Tibial artery (tissue), 4 donors: ENCODE measurements around the gene MTERF4.
A peak's percentile ranks its signal among the peaks of the same experiment; 100 is the strongest.

Source experiments
- DNase-seq, 2 donors: peaks; one replicate each; pipeline ENCODE4 v3.0.0-alpha.2; 2019
- H3K27ac ChIP-seq, 2 donors: fragments of 200-600 bp; sonication (generic) in 1 of 2; 1 replicate in 1 of 2; 2 replicates in 1 of 2; pipeline ENCODE4 v1.5.1; 2018 to 2019; ENCODE audit warnings: mild to moderate bottlenecking in 1 of 2
- H3K27me3 ChIP-seq, 2 donors: fragments of 200-600 bp; sonication (generic) in 1 of 2; one replicate each; pipeline versions ENCODE4 v1.5.1 to v1.6.0; 2016 to 2019
- H3K36me3 ChIP-seq, 3 donors: fragments of 200-600 bp; sonication (generic) in 2 of 3; one replicate each; pipeline ENCODE4 v1.5.1; 2016 to 2019; ENCODE audit warnings: mild to moderate bottlenecking in 2 of 3
- H3K4me1 ChIP-seq, 4 donors: fragments of 200-600 bp; sonication (generic) in 2 of 4; 1 replicate in 3 of 4; 2 replicates in 1 of 4; pipeline ENCODE4 v1.5.1; 2016 to 2019
- H3K4me3 ChIP-seq, 2 donors: fragments of 200-600 bp; sonication (generic) in 1 of 2; 1 replicate in 1 of 2; 2 replicates in 1 of 2; pipeline ENCODE4 v1.5.1; 2018 to 2019; ENCODE audit warnings: mild to moderate bottlenecking in 2 of 2
- H3K9me3 ChIP-seq, 3 donors: fragments of 200-600 bp; sonication (generic) in 1 of 3; one replicate each; pipeline ENCODE4 v1.5.1; 2016 to 2019
- intact Hi-C: fragments of 100-400 bp; cut with DNase I; formaldehyde crosslinking; loops from one replicate; pipeline ENCODE4 v1.15.0; 2023; ENCODE audit warnings: low total_unique reads
- TF ChIP-seq, protein P1 (sequence below), 2 experiments: fragments of 200-600 bp in 1 of 2; fragments of 450-650 bp in 1 of 2; IDR thresholded peaks; one replicate each; pipeline ENCODE4 v1.5.1; 2017 to 2019; ENCODE audit warnings: antibody characterized with exemption in 2 of 2, mild to moderate bottlenecking in 1 of 2, moderate library complexity in 1 of 2

Gene MTERF4

DNA sequence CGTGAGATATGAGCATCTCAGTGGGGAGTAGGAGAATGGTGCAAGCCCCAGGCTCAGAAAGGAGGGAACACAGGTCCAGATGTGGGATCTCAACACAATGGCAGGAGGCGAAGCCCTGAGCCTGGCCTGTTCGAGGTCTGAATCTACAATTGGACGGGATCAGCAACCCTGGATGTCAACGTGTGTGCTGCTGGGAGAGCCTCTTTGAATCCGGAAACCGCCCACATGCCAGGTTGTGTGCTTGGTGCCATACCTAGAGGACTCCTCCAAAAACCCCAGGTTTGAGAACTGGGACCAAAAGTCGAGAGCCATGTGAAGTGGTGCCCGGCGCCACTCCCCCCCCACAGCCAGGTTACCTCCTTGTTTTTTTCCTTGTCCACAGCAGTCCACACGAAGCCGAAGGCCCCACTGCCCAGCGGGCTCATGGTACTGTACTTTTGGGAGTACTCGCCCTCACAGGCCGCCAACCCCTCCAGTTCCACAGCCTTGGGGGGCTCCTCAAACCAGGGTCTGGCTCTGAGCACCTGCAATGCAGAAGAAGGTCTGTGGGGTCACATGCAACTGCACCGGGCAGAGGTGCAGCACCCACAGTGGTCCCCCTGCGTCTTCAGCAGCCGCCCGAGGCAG, 20.4 kb upstream of the MTERF4 start:
- H3K36me3 ChIP-seq: peaks cover 0 to 6% (median 0%) of the 10 kb centered on the region in 3 donors
- H3K27me3 ChIP-seq: no peaks in the 10 kb centered on the region
- no peaks in the 10 kb centered on the region for H3K4me1 ChIP-seq
- TF ChIP-seq, protein P1, sequence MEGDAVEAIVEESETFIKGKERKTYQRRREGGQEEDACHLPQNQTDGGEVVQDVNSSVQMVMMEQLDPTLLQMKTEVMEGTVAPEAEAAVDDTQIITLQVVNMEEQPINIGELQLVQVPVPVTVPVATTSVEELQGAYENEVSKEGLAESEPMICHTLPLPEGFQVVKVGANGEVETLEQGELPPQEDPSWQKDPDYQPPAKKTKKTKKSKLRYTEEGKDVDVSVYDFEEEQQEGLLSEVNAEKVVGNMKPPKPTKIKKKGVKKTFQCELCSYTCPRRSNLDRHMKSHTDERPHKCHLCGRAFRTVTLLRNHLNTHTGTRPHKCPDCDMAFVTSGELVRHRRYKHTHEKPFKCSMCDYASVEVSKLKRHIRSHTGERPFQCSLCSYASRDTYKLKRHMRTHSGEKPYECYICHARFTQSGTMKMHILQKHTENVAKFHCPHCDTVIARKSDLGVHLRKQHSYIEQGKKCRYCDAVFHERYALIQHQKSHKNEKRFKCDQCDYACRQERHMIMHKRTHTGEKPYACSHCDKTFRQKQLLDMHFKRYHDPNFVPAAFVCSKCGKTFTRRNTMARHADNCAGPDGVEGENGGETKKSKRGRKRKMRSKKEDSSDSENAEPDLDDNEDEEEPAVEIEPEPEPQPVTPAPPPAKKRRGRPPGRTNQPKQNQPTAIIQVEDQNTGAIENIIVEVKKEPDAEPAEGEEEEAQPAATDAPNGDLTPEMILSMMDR (IDR thresholded peaks at IDR 0.05): no peak
- no peak overlapping the region for H3K4me3 ChIP-seq
- H3K9me3 ChIP-seq: no peaks in the 10 kb centered on the region
- intact Hi-C loops: no loop called here
- H3K27ac ChIP-seq: no peak overlapping the region
- peak in 1 of 2 donors; percentile 50 for DNase-seq

DNA sequence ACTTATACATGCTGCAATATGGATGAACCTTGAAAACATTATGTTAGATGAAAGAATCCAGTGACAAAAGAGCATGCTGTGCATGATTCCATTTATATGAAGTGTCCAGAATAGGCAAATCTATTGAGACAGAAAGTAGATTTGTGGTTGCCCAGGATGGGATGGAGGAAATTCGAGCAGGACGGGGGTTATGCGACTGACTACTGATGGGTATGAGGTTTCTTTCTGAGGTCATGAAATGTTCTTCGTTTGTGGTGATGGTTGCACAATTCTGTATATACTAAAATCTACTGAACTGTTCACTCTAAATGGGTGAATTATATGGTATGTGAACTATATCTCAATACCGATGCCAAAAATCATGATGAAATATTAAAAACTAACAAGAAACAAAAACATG, 18.9 kb upstream of the MTERF4 start:
- Histone ChIP-seq H3K4me1 (no peaks in the 10 kb centered on the region), H3K27me3 (no peaks in the 10 kb centered on the region), H3K27ac (no peak overlapping the region), H3K36me3 (peaks cover 0 to 3% (median 0%) of the 10 kb centered on the region in 3 donors), H3K9me3 (no peaks in the 10 kb centered on the region), H3K4me3 (no peak overlapping the region)
- TF ChIP-seq, protein P1 (IDR thresholded peaks at IDR 0.05): no peak
- DNase-seq: no peak
- intact Hi-C loops: no loop called here

GRCh38 chr2:241120440-241120839, 18.4 kb upstream of the MTERF4 start:
- no peaks in the 10 kb centered on the region for H3K4me1 ChIP-seq
- intact Hi-C loops: no loop called here
- no peak overlapping the region for H3K4me3 ChIP-seq
- H3K36me3 ChIP-seq: peaks cover 0 to 3% (median 0%) of the 10 kb centered on the region in 3 donors
- H3K27ac ChIP-seq: no peak overlapping the region
- TF ChIP-seq, protein P1 (IDR thresholded peaks at IDR 0.05): no peak
- H3K9me3 ChIP-seq: no peaks in the 10 kb centered on the region
- DNase-seq: no peak
- no peaks in the 10 kb centered on the region for H3K27me3 ChIP-seq

GRCh38 chr2:241118737-241119505, 16.8 kb upstream of the MTERF4 start:
- Histone ChIP-seq H3K27ac (no peak overlapping the region), H3K27me3 (no peaks in the 10 kb centered on the region), H3K36me3 (peaks cover 0 to 3% (median 0%) of the 10 kb centered on the region in 3 donors), H3K4me1 (no peaks in the 10 kb centered on the region), H3K4me3 (no peak overlapping the region), H3K9me3 (no peaks in the 10 kb centered on the region)
- intact Hi-C loops: no loop called here
- TF ChIP-seq, protein P1 (IDR thresholded peaks at IDR 0.05): no peak
- DNase-seq: peak in 1 of 2 donors; percentile 55

- H3K27me3 ChIP-seq: no peaks in the 10 kb centered on the region
- peak in 1 of 2 donors; percentile 59 for DNase-seq
Observed at GRCh38 chr2:241116606-241117560, 14.8 kb upstream of the MTERF4 start.

More at GRCh38 chr2:241116606-241117560, 14.8 kb upstream of the MTERF4 start:
- no peak overlapping the region for H3K4me3 ChIP-seq
- intact Hi-C loops: no loop called here
- H3K9me3 ChIP-seq: no peaks in the 10 kb centered on the region
- no peak overlapping the region for H3K27ac ChIP-seq
- H3K4me1 ChIP-seq: no peaks in the 10 kb centered on the region
- H3K36me3 ChIP-seq: peaks cover 0 to 3% (median 0%) of the 10 kb centered on the region in 3 donors
- TF ChIP-seq, protein P1 (IDR thresholded peaks at IDR 0.05): no peak
